HG02973 (cell line): ENCODE measurements around the gene SNAP47.

Source experiments
- ATAC-seq: cut with Tn5 transposase; IDR thresholded peaks from one replicate; pipeline ENCODE4 v1.9.1; 2021; ENCODE audit warnings: moderate library complexity; ENCODE audit not compliant: unreplicated experiment

Gene SNAP47

DNA sequence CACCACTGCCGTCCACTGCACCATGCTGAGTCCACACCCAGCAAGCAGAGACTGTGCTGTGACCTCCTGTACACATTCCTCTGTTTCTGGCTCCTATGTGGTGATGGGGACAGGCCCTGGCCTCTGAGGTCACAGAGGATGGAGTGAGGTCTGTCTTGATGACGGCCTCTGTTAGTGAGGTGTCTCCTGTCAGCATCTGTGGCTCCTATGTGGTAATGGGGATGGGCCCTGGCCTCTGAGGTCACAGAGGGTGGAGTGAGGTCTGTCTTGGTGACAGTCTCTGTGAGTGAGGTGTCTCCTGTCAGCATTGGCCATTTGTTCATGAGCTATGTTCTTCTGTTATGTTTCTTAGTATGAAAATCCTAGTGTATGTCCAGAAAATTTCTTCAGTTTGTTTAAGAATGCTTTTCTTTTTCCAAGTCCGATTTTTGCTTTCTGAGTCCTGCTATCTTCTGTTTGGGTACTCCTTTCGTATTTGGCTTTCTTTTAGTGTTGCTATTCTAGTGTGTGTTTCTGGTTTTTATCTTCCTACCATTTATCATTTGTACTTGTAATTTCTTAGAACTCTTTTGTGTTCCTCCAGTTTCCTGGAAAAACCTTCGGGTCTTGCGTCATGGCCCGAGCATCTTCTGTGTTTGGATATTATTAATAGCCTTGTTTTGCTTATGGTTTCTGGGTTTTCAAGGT is 13.4 kb downstream of the SNAP47 start:
- no peak for ATAC-seq

DNA sequence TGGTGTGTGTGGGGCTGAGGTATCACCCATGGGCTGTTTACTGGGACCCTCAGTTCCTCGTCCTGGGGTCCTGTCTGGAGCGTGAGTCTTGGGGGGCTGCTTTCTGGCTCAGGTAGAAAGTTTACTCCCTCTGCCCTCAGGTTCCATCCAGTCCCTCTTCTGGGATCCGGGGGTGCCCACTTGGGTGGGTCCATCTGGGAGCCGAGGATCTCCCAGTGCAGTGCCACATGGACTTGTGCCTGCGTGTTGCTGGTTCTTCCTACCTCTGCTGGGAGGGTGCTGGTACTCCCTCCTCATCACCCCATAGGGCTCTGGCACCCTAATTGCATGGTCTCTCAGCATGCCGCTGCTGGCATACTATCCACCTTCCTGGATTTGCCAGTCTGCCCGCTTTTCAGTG is 14.0 kb downstream of the SNAP47 start:
- no peak for ATAC-seq

DNA sequence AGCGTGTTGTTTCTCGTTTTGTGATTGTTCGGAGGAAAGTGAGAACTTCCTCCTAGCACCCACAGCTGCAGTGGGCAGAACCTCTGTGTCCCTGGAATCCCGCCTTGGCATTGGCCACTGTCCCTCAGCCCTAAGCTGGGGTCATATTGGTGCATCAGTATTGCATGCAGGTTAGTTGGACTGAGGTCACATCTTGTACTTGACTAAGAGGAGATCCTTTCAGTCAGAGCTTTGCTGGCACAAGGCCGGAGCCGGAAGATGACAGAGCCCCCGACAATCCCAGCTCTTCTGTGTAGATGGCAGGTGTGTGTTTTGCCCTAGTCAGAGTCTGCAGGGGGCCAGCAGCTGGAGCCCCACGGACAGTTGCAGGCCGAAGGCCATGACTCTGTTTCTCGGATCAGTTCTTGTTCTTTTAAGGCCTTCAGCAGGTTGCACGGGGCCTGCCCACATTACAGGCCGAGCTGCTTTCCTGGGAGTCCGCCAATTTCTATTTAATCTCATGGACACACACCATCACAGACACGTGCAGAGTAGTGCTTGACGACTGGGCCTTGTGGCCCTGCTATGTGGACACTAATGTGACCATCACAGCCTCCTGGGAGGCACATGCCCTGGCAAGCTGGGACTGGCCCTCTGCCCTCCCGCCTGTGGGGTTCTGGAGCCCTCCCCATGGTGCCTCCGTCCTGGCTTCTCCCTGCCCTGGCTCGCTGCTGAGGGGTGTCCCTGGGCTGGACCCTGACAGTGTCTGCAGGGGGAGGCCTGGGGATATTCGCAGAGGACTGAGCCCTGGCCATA is 14.9 kb downstream of the SNAP47 start:
- no peak for ATAC-seq

DNA sequence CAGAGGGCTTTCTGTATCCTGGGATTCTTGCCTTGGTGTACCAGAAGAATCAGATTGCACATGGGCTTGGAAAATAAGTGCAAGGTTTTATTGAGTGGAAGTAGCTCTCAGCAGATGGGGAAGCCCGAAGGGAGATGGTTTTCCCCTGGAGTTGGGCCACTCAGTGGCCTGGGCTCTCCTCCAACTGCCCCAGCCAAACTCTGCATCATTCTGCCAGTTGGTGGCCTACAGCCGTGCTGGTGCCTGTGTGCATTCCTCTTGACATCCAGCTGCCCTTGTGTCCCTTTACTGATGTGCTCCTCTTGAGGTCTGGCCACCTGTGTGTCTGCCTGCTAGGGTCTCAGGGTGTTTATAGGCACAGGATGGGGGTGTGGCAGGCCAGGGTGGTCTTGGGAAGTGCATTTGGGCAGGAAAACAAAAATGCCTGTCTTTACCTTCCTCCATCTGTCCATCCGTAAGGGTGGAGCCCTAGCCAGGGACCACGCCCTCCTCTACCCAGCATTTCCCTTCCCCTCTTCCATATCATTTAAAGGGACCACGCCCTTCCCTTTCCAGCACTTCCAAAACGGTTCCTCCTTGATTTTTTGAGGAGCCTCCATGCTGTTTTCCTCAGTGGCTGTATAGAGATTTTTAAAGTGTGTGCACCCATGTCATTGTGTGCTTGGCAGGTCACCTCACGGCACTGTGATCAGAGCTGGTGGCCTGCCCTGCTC is 18.9 kb downstream of the SNAP47 start:
- no peak for ATAC-seq

DNA sequence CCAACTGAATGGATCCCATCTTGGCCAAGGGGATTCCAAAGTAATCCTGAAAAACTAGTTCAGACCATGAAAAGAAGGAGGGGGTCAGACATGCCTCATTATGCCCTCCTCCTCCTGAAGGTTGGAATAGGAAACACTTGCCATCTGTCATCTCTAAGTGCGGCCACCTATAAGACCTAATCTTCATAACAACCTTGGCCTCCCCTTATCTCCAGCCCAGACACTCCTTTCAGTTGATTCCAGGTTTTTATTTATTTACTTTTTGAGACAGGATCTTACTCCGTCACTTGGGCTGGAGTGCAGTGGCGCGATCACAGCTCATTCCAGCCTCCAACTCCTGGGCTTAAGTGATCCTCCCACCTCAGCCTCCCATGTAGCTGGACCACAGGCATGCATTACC is 19.7 kb downstream of the SNAP47 start:
- no peak for ATAC-seq

DNA sequence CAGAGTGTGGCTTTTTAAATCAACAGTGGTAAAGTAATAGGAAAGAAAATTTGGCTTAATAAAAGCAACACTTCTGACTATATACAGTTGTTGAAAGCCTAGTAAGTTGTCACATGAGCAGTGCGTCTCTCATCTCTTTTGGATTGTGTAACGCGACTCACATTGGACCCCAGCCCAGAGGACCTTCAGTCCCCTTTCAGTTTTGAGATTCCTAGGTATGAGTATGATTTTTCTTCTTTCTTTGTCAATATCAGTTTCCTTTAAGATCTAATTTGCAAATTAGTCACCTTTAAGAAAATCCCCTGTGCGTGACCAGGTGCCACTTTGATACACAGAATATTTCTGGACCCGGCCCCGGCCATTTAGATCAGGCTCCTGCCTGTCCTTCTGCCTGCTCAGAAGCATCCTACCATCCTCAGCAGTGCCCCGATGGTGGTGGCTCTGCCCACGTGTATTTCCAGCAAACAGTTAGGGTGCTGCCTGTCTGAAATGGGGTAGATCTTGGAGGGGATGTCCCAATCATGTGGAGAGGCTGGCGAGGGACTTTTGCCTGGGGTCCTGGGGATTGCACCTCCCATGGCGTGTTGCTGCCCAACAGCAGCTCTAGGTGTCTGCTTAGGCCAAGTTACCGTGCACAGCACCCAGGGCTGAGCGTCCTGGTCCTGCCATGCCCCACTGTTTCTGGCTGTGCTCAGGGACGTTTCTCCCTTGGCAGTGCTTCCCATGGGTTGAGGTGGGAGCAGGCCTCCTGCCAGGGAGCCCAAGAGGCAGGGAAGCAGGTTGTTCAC is 21.1 kb downstream of the SNAP47 start:
- no peak for ATAC-seq

DNA sequence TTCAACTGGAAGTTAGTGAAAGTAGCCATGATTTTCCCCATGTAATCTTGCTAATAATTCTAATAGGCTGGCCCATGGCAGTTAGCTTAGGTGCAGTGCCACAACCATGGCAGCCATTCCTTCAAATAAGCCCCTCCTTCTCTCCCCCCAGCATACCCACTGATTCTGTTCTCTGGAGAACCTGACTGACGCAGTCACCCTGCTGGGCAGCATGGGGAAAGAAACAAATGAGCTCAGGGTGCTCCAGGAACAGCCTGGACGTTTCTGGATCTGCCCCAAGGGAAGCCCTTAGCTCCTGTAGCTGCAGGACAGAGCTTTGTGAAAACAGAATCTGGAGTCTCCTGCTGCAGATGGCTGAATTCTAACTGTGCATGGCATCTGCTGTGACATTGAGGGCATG is 22.5 kb downstream of the SNAP47 start:
- no peak for ATAC-seq

DNA sequence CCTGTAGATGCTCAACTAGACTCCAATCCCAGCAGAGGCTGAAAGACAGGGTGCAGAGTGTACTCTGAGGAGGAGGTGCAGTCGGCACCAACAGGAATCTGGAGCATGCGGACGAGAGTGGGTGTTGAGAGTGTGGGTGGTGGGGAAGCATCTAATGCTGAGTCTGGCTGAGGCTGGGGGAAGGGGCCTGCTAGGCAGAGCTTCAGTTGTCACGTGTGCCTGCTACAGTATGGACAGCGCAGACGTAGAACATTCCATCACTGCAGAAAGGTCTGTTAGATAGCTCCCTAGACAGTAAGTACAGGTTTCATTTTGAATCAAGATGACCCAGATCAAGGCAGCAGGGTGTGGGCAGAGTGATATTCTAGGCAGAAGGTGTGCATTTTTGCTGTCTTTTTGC is 23.1 kb downstream of the SNAP47 start:
- ATAC-seq, result no peak

DNA sequence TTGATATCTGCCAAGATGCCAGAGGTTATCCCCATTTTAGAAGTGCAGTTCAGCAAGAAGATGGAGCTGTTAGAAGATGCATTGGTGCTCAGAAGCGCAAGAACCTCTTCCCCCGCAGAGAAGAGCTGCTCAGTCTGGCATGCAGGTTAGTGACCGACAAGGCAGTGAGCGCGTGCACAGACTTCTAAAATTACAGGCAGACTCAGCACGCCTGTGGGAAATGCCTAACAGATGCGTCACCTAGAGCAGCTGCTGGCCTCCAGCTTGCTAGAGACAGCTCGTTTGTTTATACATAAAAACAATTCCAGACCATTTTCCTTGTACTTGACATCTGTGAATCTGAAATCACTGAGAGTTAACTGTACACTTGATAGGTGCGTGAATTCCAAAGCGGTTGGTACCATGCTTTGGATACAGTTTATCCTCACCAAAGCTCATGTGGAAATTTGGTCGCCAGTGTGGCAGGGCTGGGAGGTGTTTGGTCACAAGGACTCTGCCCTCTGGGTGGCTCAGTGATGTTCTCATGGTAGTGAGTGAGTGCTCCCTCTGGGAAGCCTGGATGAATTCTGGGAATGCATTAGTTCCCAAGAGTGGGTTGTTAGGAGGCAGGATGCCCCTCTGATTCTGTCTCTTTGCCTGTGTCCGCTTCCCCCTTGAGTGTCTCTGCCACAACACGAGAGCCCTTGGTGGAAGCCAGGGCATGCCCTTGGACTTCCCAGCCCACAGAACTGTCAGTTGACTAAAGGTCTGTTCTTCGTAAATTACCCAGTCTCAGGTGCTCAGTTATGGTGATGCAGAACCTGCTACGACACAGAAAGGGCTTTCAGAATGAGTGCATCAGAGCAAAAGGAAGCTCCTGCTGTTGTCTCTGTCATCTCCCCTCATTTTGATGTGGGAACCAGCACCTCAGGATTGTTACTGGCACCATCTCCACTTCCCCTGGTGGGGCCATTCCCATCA is 24.4 kb downstream of the SNAP47 start:
- ATAC-seq, result no peak

DNA sequence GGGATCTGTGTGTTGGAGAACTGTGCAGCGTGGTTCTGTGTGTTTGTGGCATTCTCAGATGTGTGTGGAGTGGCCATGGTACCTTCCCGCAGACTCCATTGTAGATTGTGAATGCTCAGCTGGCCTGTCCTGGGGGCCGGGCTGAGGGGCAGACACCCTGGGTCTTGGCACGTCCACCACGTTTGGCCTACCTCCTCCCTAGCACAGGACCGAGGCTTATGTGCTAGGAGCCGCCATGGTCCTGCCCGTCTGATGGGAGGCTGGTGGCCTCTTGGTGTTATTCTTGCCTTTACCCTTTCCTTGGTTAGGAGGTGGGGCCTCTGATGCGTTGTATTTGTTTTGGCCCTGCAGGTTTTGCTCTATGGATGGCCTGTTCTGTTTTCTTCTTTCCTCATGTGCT is 25.1 kb downstream of the SNAP47 start:
- ATAC-seq, result no peak

DNA sequence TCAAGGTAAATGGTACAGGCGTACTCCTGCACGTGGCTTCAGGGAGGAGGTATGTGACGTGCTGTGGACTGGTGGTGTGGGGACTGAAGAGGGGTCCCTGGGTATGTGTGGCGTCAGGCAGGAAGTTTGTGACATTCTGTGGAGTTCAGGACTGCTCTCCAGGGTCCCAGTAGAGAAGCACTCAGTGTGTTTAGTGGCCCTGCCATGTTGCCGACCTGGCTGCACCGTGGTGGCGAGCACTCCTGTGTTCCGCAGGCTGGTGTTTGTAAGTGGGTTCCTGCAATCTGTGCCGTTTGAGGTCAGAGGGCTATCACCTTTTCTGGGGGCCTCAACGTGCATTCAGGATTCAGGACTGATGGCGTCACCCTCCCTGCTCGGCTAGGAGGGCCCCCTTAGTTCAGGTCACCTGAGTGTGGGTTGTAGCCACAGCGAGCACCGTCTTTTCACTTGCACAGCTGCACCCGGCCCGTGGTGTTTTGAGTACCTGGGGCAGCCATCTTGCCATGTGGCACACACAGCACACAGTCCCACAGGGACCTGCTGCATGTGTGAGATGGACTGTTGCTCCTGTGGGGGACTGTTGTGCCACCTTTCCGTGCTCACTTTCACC is 26.5 kb downstream of the SNAP47 start:
- no peak for ATAC-seq

DNA sequence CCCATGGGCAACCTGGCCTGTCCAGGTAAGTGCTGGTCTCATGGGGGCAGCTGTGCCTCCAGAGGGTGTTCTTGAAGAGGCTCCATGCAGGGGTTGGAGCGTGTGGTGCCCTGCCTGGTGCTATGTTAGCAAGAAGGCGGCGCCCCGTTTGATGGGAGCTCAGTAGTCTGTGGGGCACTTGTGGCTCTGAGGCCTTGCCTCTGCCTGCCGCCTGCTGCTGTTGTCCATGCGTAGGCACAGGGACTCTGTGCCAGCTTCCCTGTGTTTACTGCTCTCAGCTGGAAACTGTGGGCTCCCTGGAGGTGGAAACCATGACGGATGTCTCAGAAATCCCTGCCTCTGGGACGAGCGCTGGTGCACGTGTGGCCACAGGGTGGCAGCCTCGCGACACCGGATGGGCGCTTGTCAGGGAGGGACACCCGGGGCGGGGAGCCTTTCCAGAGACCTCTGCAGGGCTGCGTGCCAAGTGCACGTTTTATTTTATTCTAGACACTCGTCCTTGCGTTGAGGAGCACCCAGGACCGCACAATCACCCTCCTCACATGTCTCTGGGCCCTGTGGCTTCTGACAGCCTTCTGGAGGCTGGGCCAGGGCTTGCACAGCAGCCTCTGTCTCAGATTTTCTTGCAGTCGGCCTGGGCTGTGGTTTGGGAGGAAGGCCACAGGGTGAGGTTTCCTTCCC is 27.1 kb downstream of the SNAP47 start:
- ATAC-seq, result peak; percentile 84

DNA sequence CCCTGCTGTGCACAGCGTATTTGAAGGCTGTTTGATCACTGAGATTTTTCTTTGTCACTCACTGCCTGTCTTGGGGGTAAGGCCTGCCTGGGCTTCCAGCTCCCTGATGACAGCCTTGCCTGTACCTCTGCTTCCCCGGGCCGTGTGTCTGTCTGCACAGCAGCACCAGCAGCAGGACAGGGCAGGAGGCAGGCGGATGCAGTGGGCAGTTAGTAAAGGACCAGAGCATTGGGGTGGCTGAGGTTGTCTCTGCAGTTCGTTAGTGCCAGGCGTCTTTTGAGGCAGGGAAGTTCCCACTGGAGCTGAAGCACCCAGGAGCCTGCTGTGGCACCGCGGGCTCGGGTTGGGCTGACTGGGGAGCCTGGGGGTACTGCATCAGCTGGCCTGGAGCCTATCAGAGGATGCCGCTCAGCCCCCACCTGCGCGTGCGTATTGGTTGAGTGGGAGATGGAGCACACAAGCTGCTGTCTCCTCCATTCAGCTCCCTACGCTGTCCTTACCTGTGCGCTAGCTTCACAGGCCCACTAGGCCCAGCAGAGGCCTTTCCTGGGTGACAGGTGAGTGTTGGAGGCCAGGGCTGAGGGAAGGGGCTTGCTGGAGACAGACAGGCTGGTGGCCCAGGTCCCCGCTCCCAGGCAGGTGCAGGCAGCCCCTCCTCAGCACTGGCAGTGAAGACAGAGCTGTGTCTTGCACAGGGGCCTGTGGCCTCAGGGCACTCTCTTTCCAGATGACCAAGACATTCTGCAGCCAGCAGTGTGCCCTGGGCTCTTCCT is 28.2 kb downstream of the SNAP47 start:
- ATAC-seq, result no peak

DNA sequence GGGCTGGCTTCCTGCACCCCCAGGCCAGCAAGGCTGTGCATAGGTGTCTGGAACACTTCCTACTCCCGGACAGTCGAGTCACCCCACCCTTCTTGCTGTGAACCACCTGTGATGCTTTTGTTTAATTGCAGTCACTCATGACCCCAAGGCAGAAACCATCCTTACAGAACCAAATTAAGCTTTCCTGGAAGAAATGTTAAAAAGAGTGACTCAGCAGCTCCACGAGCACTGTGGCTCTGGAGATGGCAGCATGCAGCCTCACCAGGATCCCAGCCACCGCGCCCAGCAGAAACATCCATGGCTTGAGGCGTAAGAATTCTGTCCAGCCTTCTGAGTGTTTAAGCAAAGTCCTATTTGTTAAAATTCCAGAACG is 28.8 kb downstream of the SNAP47 start:
- no peak for ATAC-seq

DNA sequence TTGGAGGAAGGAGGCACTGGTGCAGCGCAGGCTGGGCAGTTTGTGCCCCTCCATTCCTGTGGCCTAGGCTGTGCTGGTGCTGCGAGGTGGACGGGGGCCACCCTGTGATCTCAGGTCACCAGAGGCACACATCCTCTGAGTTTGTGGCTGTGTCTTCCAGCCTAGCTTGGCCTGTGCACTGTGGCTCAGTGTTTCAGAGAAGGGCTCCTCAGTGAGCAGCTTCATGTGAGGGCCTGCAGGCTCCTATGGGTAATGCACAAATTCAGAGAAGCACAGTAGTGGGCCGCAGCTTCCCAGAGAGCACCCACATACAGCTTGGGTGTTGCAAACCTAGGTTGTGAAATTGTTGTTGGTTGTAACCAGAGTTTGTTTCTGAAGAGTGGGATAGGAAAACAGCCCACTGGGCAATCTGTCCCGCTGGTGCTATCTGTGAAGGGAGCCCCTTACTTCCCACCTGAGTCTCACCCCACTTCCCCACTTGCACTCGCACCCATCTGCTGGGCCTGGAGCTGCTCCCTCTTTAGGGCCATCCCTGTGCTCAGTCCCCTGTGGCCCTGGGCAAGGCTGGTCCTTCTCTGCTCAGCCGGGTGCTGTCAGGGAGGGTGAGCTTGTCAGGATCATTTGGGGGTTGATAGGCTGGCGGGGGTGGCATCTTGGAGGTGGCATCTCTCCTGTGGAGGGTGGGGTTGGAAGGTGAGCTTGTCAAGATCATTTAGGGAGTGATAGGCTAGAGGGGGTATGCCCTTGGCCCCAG is 30.2 kb downstream of the SNAP47 start:
- ATAC-seq, result no peak

DNA sequence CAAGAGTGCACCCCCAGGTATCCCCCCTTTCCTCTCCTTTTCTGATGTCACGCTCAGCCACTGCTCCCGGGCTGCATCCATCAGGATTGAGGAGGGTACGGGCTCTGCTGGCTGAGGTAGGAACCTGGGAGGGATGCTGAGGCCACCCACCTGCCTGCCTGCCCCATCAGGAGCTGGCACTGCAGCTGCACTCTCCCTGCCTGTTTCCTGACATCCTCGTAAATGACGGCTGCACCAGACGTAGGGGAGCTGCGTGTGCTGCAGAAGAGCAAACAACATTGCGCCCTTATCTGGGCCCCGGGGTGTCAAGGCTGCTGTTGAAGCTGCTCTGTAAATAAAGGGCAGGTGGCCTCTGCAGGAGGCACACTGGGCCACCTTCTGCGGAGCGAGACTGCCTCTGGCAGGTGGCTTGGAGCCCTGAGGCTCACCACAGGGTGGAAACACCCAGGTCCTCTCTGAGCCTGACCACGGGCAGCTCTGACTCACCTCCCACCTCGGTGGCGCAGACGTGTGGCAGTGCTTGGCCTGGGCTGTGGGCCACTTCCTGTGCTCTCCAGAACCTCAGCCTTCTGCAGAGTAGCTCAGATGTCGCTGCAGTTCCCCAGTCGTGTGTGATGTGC is 30.9 kb downstream of the SNAP47 start:
- no peak for ATAC-seq

DNA sequence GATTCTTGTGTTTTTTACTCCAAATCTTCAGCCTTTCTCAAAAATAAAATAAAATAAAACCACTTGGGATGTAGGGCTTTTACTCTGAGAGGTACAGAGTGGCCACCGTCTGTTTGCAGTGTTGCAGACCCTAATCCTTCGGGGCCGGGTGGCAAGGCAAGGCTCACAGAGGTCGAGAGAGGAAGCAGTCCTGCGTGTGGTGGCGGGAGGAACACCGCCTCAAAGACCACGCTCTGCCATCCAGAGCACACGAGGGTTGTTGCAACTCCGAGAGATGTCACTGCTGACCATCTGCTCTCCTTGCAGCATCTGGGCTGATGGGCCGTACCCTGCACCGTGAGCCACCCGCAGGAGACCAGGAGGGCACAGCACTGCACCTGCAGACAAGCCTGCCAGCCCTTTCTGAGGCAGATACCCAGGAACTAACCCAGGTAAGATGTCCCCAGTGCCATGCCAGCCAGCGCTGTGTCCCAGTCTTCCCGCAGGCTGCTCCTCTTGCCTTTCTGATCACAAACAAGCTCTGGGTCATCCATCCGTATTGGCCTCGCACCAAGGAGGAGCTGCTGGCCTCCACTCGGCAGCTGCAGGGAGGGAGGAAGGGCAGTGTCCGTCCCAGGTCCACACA is 31.5 kb downstream of the SNAP47 start:
- no peak for ATAC-seq
